Measurements from ENCODE around the gene FMN1. TPM values are rescaled to one million over a fixed set of nuclear protein-coding genes. Genes with fewer than 3 reads are reported as not detected.

FMN1 gene
- total RNA-seq, 2 donors from 2014 or later: 0.60 to 1.1 TPM

- Mint-ChIP-seq H3K9me3 (no peaks in the 10 kb centered on the region), H3K4me1 (peaks cover 16% of the 10 kb centered on the region), H3K36me3 (ENCODE audit: low read depth) (no peaks in the 10 kb centered on the region), H3K27me3 (ENCODE audit: insufficient read depth) (no peaks in the 10 kb centered on the region), H3K4me3 (no peak overlapping the region), H3K27ac (no peak overlapping the region)
- no peak overlapping the region for H3K9ac ChIP-seq (ENCODE audit: extremely low read depth, low read length, poor library complexity, severe bottlenecking)
- 100% methylated on average over 1 of the region's 2 CpGs; no CpG with 5 or more reads in 1 of the 2 experiments for WGBS, 2 experiments (ENCODE audit: insufficient coverage in 1 of 2, insufficient read length in 1 of 2)
- no peaks in the 10 kb centered on the region for H3K36me3 ChIP-seq (ENCODE audit: control insufficient read depth, insufficient read depth, low read length)
- H3K27ac ChIP-seq (ENCODE audit: low read depth, low read length): no peak overlapping the region
- no peaks in the 10 kb centered on the region for H3K27me3 ChIP-seq (ENCODE audit: control insufficient read depth, insufficient read depth, low read length, poor library complexity, severe bottlenecking)
- H3K9me3 ChIP-seq (ENCODE audit: control insufficient read depth, low read length): no peaks in the 10 kb centered on the region
- no peak for DNase-seq
- H3K4me3 ChIP-seq (ENCODE audit: low read length): no peak overlapping the region
- no peak for TF ChIP-seq CTCF (conservative IDR thresholded peaks at IDR 0.05)
- no peaks in the 10 kb centered on the region for H3K4me1 ChIP-seq (ENCODE audit: control insufficient read depth, insufficient read depth, low read length)
Observed at GRCh38 chr15:33209575-33210481, 15.3 kb upstream of the FMN1 start.

GRCh38 chr15:33207646-33208045, 13.1 kb upstream of the FMN1 start:
- no peak for TF ChIP-seq CTCF (conservative IDR thresholded peaks at IDR 0.05)
- H3K9me3 Mint-ChIP-seq: no peaks in the 10 kb centered on the region

GRCh38 chr15:33206366-33206765, 11.9 kb upstream of the FMN1 start:
- Histone ChIP-seq H3K27me3 (ENCODE audit: control insufficient read depth, insufficient read depth, low read length, poor library complexity, severe bottlenecking) (no peaks in the 10 kb centered on the region), H3K9ac (ENCODE audit: extremely low read depth, low read length, poor library complexity, severe bottlenecking) (no peak overlapping the region), H3K4me1 (ENCODE audit: control insufficient read depth, insufficient read depth, low read length) (peaks cover 3% of the 10 kb centered on the region), H3K9me3 (ENCODE audit: control insufficient read depth, low read length) (no peaks in the 10 kb centered on the region), H3K27ac (ENCODE audit: low read depth, low read length) (no peak overlapping the region), H3K36me3 (ENCODE audit: control insufficient read depth, insufficient read depth, low read length) (no peaks in the 10 kb centered on the region), H3K4me3 (ENCODE audit: low read length) (no peak overlapping the region)
- Mint-ChIP-seq H3K4me3 (no peak overlapping the region), H3K4me1 (peaks cover 21% of the 10 kb centered on the region), H3K36me3 (ENCODE audit: low read depth) (no peaks in the 10 kb centered on the region), H3K27me3 (ENCODE audit: insufficient read depth) (no peaks in the 10 kb centered on the region), H3K27ac (no peak overlapping the region), H3K9me3 (no peaks in the 10 kb centered on the region)
- DNase-seq: no peak
- WGBS, 2 experiments (ENCODE audit: insufficient coverage in 1 of 2, insufficient read length in 1 of 2): 70 to 100% methylated on average over 1 to 3 of the region's 3 CpGs
- TF ChIP-seq CTCF (conservative IDR thresholded peaks at IDR 0.05): no peak

More at GRCh38 chr15:33207646-33208045, 13.1 kb upstream of the FMN1 start:
- H3K4me3 Mint-ChIP-seq: no peak overlapping the region
- Histone ChIP-seq H3K4me1 (ENCODE audit: control insufficient read depth, insufficient read depth, low read length) (no peaks in the 10 kb centered on the region), H3K36me3 (ENCODE audit: control insufficient read depth, insufficient read depth, low read length) (no peaks in the 10 kb centered on the region), H3K4me3 (ENCODE audit: low read length) (no peak overlapping the region), H3K9me3 (ENCODE audit: control insufficient read depth, low read length) (no peaks in the 10 kb centered on the region), H3K27ac (ENCODE audit: low read depth, low read length) (no peak overlapping the region), H3K27me3 (ENCODE audit: control insufficient read depth, insufficient read depth, low read length, poor library complexity, severe bottlenecking) (no peaks in the 10 kb centered on the region), H3K9ac (ENCODE audit: extremely low read depth, low read length, poor library complexity, severe bottlenecking) (no peak overlapping the region)
- H3K27me3 Mint-ChIP-seq (ENCODE audit: insufficient read depth): no peaks in the 10 kb centered on the region
- DNase-seq: no peak
- no peak overlapping the region for H3K27ac Mint-ChIP-seq
- WGBS, 2 experiments (ENCODE audit: insufficient coverage in 1 of 2, insufficient read length in 1 of 2): 73 to 84% methylated on average over 4 of the region's 4 CpGs
- H3K36me3 Mint-ChIP-seq (ENCODE audit: low read depth): no peaks in the 10 kb centered on the region
- peaks cover 18% of the 10 kb centered on the region for H3K4me1 Mint-ChIP-seq

All from endodermal cell (in vitro differentiated cells).